Testis (tissue), 3 donors: Measurements from ENCODE around the gene CPNE4. TPM values are rescaled to one million over a fixed set of nuclear protein-coding genes. Genes with fewer than 3 reads are reported as not detected.
"Not testable (repeated sequence)": the region's sequence is repeated elsewhere in the genome, so short reads cannot be mapped to it uniquely, and the experiment has no call there.

Experiments
- DNase-seq: peaks from one replicate; pipeline ENCODE4 v3.0.0-alpha.2; 2019
- H3K27ac ChIP-seq, 2 donors: fragments of 200-600 bp; sonication (generic); one replicate each; pipeline ENCODE4 v1.5.1; 2019
- H3K27me3 ChIP-seq: fragments of 200-600 bp; sonication (generic); one replicate; pipeline ENCODE4 v1.5.1; 2019
- H3K36me3 ChIP-seq: fragments of 200-600 bp; sonication (generic); one replicate; pipeline ENCODE4 v1.5.1; 2017; ENCODE audit warnings: low read depth; ENCODE audit errors: missing control alignments
- H3K4me1 ChIP-seq: fragments of 200-600 bp; sonication (generic); one replicate; pipeline ENCODE4 v1.5.1; 2019
- H3K4me3 ChIP-seq, 2 donors: fragments of 200-600 bp; sonication (generic); one replicate each; pipeline ENCODE4 v1.5.1; 2017 to 2019
- H3K9me3 ChIP-seq: fragments of 200-600 bp; sonication (generic); one replicate; pipeline ENCODE4 v1.5.1; 2017
- POLR2A ChIP-seq: fragments of 450-650 bp; IDR thresholded peaks from one replicate; pipeline ENCODE4 v1.6.1; 2017; ENCODE audit warnings: antibody characterized with exemption, mild to moderate bottlenecking, moderate library complexity
- WGBS, 2 donors: methylation state at CpG; one replicate each; pipeline ENCODE4 v1.1.5; 2018; 5-methylcytosine and 5-hydroxymethylcytosine counted together
- intact Hi-C: fragments of 100-400 bp; cut with DNase I; formaldehyde crosslinking; loops from one replicate; pipeline ENCODE4 v1.15.1; 2023; ENCODE audit warnings: low total_unique reads
- microRNA-seq, 2 donors: library from miRNA; unstranded; fragments of <30 nt; microRNA quantifications; one replicate each; pipeline ENCODE4, GENCODE V29; 2016; ENCODE audit warnings: borderline number of aligned reads in 2 of 2, borderline replicate concordance in 1 of 2
- polyA plus RNA-seq: library from polyadenylated mRNA; stranded (reverse); fragments of 350-450 nt; fragmentation: Illumina TruSeq; extraction: RNeasy Lipid Tissue Mini Kit (QIAGEN cat#74804); gene quantifications from one replicate; pipeline ENCODE4 v1.2.3, GENCODE V29; 2014; ENCODE audit warnings: low read depth, low replicate concordance; ENCODE audit not compliant: insufficient read depth
- small RNA-seq, 2 donors: library from RNA; depleted of rRNA; stranded (forward); fragments of <200 nt; gene quantifications; one replicate each; pipeline ENCODE3, GENCODE V24; 2016
- total RNA-seq, 2 donors: library from RNA; depleted of rRNA; stranded (reverse); fragments of >200 nt; gene quantifications; one replicate each; pipeline ENCODE4 v1.2.3, GENCODE V29; 2016
- TF ChIP-seq, protein P1 (sequence below), 3 experiments: fragments of 450-650 bp in 2 of 3; fragments of 200-600 bp in 1 of 3; sonication (generic) in 1 of 3; IDR thresholded peaks; one replicate each; pipeline ENCODE4 v1.5.1; 2016 to 2019; ENCODE audit warnings: antibody characterized with exemption in 3 of 3, mild to moderate bottlenecking in 2 of 3, moderate library complexity in 1 of 3

The CPNE4 gene
- total and polyA plus RNA-seq, 3 donors from 2014 or later, result 2.4 to 8.4 (median 4.5) TPM

DNA sequence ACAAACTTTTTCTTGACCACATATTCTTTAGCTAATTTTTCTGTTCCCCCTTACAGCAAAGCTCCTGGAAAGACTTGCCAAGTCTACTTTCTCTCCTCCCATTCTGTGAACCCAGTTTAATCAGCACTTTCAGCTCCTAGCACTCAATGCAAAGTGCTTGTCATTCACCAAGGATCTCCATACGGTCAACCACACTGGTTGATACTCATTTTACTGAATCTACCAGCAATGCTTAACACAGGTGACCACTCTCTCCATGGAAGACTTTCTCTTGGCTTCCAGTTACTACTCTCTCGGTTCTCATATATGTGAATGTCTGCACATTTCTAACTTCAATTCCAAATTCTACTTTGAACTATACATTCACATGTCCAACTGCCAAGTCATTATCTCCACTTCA lies 543.7 kb downstream of the CPNE4 start:
- H3K4me3 ChIP-seq, result no peak overlapping the region
- intact Hi-C loops, result no loop called here
- 89 to 94% methylated on average over 2 of the region's 2 CpGs for WGBS, 2 donors
- no peaks in the 10 kb centered on the region for H3K36me3 ChIP-seq
- no peaks in the 10 kb centered on the region for H3K27me3 ChIP-seq
- TF ChIP-seq POLR2A, result no peak
- TF ChIP-seq, protein P1, sequence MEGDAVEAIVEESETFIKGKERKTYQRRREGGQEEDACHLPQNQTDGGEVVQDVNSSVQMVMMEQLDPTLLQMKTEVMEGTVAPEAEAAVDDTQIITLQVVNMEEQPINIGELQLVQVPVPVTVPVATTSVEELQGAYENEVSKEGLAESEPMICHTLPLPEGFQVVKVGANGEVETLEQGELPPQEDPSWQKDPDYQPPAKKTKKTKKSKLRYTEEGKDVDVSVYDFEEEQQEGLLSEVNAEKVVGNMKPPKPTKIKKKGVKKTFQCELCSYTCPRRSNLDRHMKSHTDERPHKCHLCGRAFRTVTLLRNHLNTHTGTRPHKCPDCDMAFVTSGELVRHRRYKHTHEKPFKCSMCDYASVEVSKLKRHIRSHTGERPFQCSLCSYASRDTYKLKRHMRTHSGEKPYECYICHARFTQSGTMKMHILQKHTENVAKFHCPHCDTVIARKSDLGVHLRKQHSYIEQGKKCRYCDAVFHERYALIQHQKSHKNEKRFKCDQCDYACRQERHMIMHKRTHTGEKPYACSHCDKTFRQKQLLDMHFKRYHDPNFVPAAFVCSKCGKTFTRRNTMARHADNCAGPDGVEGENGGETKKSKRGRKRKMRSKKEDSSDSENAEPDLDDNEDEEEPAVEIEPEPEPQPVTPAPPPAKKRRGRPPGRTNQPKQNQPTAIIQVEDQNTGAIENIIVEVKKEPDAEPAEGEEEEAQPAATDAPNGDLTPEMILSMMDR (IDR thresholded peaks at IDR 0.05), result no peak
- no peaks in the 10 kb centered on the region for H3K9me3 ChIP-seq
- no peak for DNase-seq
- H3K4me1 ChIP-seq, result no peaks in the 10 kb centered on the region
- no peak overlapping the region for H3K27ac ChIP-seq

DNA sequence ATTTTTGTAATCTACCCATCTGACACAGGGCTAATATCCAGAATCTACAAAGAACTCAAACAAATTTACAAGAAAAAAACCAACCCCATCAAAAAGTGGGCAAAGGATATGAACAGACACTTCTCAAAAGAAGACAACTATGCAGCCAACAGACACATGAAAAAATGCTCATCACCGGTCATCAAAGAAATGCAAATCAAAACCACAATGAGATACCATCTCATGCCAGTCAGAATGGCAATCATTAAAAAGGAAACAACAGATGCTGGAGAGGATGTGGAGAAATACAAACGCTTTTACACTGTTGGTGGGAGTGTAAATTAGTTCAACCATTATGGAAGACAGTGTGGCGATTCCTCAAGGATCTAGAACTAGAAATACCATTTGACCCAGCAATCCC lies 548.3 kb downstream of the CPNE4 start:
- H3K36me3 ChIP-seq, intact Hi-C loops, H3K4me1 ChIP-seq, DNase-seq, H3K9me3 ChIP-seq, H3K27ac ChIP-seq, H3K27me3 ChIP-seq, H3K4me3 ChIP-seq: not testable (repeated sequence)
- WGBS, 2 donors, result 95 to 97% methylated on average over 3 of the region's 3 CpGs

DNA sequence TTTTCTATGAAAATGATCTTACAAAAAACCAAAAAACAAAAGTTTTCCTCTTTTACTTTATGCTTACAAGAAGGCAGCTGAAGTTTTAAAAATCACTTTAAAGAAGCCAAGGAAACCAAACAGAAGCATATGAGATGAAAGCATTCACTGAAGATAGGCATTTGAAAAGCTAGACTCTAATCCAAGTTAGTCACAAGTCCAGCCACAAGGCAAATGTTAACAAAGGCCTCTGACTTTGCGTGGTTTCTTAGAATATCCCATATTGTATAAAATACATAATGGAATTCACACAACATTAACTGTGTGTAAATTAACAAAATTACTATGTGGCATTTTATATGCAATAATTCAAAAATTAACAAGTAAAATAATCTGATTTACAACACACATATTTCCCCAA lies 549.7 kb downstream of the CPNE4 start:
- DNase-seq, result no peak
- H3K27ac ChIP-seq, result no peak overlapping the region
- H3K9me3 ChIP-seq, result no peaks in the 10 kb centered on the region
- no peak overlapping the region for H3K4me3 ChIP-seq
- H3K4me1 ChIP-seq, result peaks cover 4% of the 10 kb centered on the region
- 96 to 97% methylated on average over 1 of the region's 1 CpG for WGBS, 2 donors
- H3K27me3 ChIP-seq, result no peaks in the 10 kb centered on the region
- TF ChIP-seq POLR2A, result no peak
- no peaks in the 10 kb centered on the region for H3K36me3 ChIP-seq
- intact Hi-C loops, result no loop called here

DNA sequence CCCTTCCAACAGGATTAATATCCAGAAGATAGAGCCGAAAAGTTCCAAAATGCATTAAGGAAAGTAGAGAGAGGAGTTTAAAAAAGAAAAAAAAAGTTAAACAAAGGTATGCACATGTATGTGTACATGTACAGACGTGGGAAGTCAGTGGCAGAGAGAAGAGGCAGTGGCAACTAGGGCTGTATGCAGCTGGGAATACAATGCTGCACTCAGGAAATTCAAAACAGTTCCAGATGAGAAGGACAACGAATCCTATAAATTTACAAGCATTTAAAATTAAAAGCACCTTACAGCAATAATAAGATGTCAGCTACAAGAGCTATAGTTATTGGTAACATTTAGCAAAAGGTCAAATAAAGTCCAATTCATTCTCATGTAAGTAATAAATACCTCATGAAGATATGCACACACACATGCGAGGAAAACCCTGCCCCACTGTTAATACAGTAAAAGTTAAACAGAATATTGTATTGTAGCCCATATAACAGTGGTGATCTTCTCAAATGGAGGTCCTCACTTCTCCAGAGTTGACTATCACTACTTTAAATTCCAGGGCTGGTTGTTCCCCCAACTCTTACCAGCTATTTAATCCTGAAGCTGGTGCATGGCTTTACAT lies 550.2 kb downstream of the CPNE4 start:
- Histone ChIP-seq H3K27me3 (no peaks in the 10 kb centered on the region), H3K4me1 (peaks cover 4% of the 10 kb centered on the region), H3K27ac (no peak overlapping the region), H3K36me3 (no peaks in the 10 kb centered on the region), H3K4me3 (no peak overlapping the region), H3K9me3 (no peaks in the 10 kb centered on the region)
- intact Hi-C loops, result no loop called here
- DNase-seq, result no peak
- 91 to 95% methylated on average over 4 of the region's 4 CpGs for WGBS, 2 donors
- TF ChIP-seq POLR2A, result no peak
- TF ChIP-seq, protein P1 (IDR thresholded peaks at IDR 0.05), result no peak

Small RNAs within 50 kb of the gene (microRNA-seq; reads per million reads assigned to microRNA genes)
- 0 reads per million in 2 donors for gene MIR5704

Small RNAs within 50 kb of the gene (small RNA-seq; reads per million reads assigned to genes)
- gene AC107027.2 (0 reads per million in 2 donors), gene MIR5704 (0 reads per million in 2 donors)
